Measurements from ENCODE around the gene HOXA7. TPM values are rescaled to one million over a fixed set of nuclear protein-coding genes. Genes with fewer than 3 reads are reported as not detected.

HOXA7 gene
- total and polyA plus RNA-seq, 2 of the 8 experiments (the other 6 are each of a cell fraction or from before 2014, with no cell fraction given): 0.03 TPM; not detected in 1

GRCh38 chr7:27179503-27180430, 23.3 kb upstream of the HOXA7 start (continued):
- TF ChIP-seq, protein P1, sequence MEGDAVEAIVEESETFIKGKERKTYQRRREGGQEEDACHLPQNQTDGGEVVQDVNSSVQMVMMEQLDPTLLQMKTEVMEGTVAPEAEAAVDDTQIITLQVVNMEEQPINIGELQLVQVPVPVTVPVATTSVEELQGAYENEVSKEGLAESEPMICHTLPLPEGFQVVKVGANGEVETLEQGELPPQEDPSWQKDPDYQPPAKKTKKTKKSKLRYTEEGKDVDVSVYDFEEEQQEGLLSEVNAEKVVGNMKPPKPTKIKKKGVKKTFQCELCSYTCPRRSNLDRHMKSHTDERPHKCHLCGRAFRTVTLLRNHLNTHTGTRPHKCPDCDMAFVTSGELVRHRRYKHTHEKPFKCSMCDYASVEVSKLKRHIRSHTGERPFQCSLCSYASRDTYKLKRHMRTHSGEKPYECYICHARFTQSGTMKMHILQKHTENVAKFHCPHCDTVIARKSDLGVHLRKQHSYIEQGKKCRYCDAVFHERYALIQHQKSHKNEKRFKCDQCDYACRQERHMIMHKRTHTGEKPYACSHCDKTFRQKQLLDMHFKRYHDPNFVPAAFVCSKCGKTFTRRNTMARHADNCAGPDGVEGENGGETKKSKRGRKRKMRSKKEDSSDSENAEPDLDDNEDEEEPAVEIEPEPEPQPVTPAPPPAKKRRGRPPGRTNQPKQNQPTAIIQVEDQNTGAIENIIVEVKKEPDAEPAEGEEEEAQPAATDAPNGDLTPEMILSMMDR (IDR thresholded peaks at IDR 0.05; ENCODE audit: control extremely low read depth in 1 of 3, insufficient read depth in 1 of 3, low read depth in 1 of 3, low read length in 3 of 3): peak; percentile 74 to 83 (median 80)
- TF ChIP-seq SIN3A (conservative IDR thresholded peaks at IDR 0.05 in 1 of 2, IDR thresholded peaks at IDR 0.05 in 1 of 2; ENCODE audit: low read depth in 1 of 2, low read length in 2 of 2): no peak
- TF ChIP-seq NRF1 (IDR thresholded peaks at IDR 0.05; ENCODE audit: low read depth, low read length): no peak
- no peak for TF ChIP-seq CTBP2 (IDR thresholded peaks at IDR 0.05; ENCODE audit: borderline replicate concordance, insufficient read depth, insufficient read length, low read length)
- no peak for TF ChIP-seq MAFK (IDR thresholded peaks at IDR 0.05; ENCODE audit: low read depth, low read length)
- TF ChIP-seq RNF2 (IDR thresholded peaks at IDR 0.05; ENCODE audit: borderline replicate concordance, low read depth, low read length, missing control alignments, poor library complexity, severe bottlenecking): peak; percentile 95
- no peak for TF ChIP-seq KDM1A (IDR thresholded peaks at IDR 0.05; ENCODE audit: borderline replicate concordance, low read length)

Data from H1 (cell line).